ENCODE data around the gene UBAP2L. TPM values are rescaled to one million over a fixed set of nuclear protein-coding genes. Genes with fewer than 3 reads are reported as not detected.

Gene UBAP2L
- total and polyA plus RNA-seq, 2 experiments from 2014 or later, result 98.5 to 157 TPM

- H3K4me2 ChIP-seq, result no peak overlapping the region
- TF ChIP-seq STAT1 (IDR thresholded peaks at IDR 0.05; ENCODE audit: unreplicated experiment) (no peak), EZH2phosphoT487 (IDR thresholded peaks at IDR 0.05; ENCODE audit: unreplicated experiment) (no peak), CREB1 (CRISPR knock-in tag; IDR thresholded peaks at IDR 0.05; ENCODE audit: low read depth) (no peak), CTCF (conservative IDR thresholded peaks at IDR 0.05; ENCODE audit: low read depth in 2 of 2) (no peak), ZNF462 (CRISPR knock-in tag; IDR thresholded peaks at IDR 0.05) (no peak), REST (IDR thresholded peaks at IDR 0.05; ENCODE audit: unreplicated experiment) (no peak), EZH2 (IDR thresholded peaks at IDR 0.05; ENCODE audit: low read depth, unreplicated experiment) (no peak), ETS1 (IDR thresholded peaks at IDR 0.05) (no peak), NANOG (IDR thresholded peaks at IDR 0.05; ENCODE audit: borderline replicate concordance) (no peak)
- H3K27me3 Mint-ChIP-seq (ENCODE audit: insufficient read depth, low read depth, poor library complexity), result peaks cover 2% of the 10 kb centered on the region
- no peak overlapping the region for H3K4me3 Mint-ChIP-seq
- H3K4me1 Mint-ChIP-seq, result no peaks in the 10 kb centered on the region
- H3K27me3 ChIP-seq (ENCODE audit: insufficient read depth), result no peaks in the 10 kb centered on the region
- H3K9me2 ChIP-seq (ENCODE audit: insufficient read depth), result no peaks in the 10 kb centered on the region
- H4K20me1 ChIP-seq (replicated peaks; ENCODE audit: insufficient read depth), result peaks cover 20% of the 10 kb centered on the region
- no peak for ATAC-seq
- no peaks in the 10 kb centered on the region for H3K9me3 Mint-ChIP-seq
- peaks cover 29% of the 10 kb centered on the region; the same call in 1 of the 2 replicates for H3F3A ChIP-seq (replicated peaks; ENCODE audit: low read depth)
- no peak overlapping the region for H2AFZ ChIP-seq
- peaks cover 97% of the 10 kb centered on the region for H3K36me3 Mint-ChIP-seq (ENCODE audit: low read depth)
- peaks cover 97% of the 10 kb centered on the region for H3K36me3 ChIP-seq (ENCODE audit: insufficient read depth)
- H3K4me3 ChIP-seq, result no peak overlapping the region
- no peaks in the 10 kb centered on the region for H3K4me1 ChIP-seq (ENCODE audit: insufficient read depth)
- no peak for DNase-seq (ENCODE audit: low spot score)
- no peak overlapping the region for H3K27ac ChIP-seq (ENCODE audit: low read depth)
- no peak overlapping the region for H3K27ac Mint-ChIP-seq
- peaks cover 13% of the 10 kb centered on the region; the same call in 1 of the 2 replicates for H3K79me2 ChIP-seq (replicated peaks; ENCODE audit: insufficient read depth)
These were observed 32.9 kb downstream of the UBAP2L start for GRCh38 chr1:154253671-154254070.

All from GM23338 (cell line).